Astrocyte (in vitro differentiated cells and primary cell): Measurements from ENCODE around the gene C1QTNF5.

Experiments
- EZH2 ChIP-seq: IDR thresholded peaks from 2 replicates; pipeline ENCODE4 v1.6.1; 2012; ENCODE audit warnings: mild to moderate bottlenecking, low read length, inconsistent platforms; ENCODE audit not compliant: insufficient read depth
- TF ChIP-seq, protein P1 (sequence below): IDR thresholded peaks from 2 replicates; pipeline ENCODE4 v1.5.1; 2011; ENCODE audit warnings: low read depth, mild to moderate bottlenecking, inconsistent platforms, low read length, moderate library complexity; ENCODE audit not compliant: insufficient read depth

DNA sequence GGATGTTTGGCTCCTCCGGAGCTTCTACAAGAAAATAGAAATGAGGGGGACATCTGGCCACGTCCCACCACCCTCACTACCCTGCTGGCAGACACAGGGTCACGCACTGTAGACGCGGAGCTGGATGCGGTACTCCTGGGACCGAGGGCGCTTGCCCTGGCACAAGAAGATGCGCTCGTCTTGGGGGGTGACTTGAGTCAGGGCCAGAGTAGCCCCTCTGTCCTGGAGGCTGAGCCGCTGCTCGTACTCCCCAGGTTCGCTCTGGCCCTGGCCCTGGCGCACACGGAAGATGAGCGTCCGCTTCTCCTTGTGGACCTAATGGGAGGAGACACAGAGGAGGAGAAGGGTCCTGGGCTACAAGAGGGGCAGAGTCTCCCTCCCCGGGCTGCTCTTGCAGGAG, 26.0 kb downstream of the C1QTNF5 start:
- TF ChIP-seq, protein P1, sequence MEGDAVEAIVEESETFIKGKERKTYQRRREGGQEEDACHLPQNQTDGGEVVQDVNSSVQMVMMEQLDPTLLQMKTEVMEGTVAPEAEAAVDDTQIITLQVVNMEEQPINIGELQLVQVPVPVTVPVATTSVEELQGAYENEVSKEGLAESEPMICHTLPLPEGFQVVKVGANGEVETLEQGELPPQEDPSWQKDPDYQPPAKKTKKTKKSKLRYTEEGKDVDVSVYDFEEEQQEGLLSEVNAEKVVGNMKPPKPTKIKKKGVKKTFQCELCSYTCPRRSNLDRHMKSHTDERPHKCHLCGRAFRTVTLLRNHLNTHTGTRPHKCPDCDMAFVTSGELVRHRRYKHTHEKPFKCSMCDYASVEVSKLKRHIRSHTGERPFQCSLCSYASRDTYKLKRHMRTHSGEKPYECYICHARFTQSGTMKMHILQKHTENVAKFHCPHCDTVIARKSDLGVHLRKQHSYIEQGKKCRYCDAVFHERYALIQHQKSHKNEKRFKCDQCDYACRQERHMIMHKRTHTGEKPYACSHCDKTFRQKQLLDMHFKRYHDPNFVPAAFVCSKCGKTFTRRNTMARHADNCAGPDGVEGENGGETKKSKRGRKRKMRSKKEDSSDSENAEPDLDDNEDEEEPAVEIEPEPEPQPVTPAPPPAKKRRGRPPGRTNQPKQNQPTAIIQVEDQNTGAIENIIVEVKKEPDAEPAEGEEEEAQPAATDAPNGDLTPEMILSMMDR: no peak
- TF ChIP-seq EZH2: no peak
